DMS114 treated with DMSO at 0.1 percent for 48 hours (cell line): ENCODE data around the gene PRICKLE4.

Experiments
- DNase-seq: peaks from one replicate; lab custom pipeline; 2025; ENCODE audit not compliant: unreplicated experiment; lab: John Stamatoyannopoulos, UW

PRICKLE4 gene

DNA sequence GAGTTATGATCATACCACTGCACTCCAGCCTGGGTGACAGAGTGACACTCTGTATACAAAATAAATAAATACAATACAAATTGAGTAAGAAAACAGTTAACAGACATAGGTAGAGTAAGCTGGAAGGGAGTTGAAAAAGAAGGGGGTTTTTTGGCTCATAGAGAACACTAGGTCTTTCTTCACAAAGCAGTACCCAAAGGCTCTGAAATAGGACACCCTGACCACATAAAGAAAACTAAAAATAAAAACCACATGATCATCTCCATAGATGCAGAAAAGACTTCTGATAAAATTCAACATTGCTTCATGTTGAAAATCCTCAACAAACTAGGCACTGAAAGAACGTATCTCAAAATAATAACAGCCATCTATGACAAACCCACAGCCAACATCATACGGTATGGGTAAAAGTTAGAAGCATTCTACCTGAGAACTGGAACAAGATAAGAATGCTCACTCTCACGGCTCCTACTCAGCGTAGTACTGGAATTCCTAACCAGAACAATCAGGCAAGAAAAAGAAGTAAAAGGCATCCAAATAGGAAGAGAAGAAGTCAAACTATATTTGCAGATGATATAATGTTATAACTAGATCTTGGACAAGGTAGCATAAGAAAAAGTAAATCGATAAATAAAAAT, 55.6 kb downstream of the PRICKLE4 start:
- DNase-seq: no peak

DNA sequence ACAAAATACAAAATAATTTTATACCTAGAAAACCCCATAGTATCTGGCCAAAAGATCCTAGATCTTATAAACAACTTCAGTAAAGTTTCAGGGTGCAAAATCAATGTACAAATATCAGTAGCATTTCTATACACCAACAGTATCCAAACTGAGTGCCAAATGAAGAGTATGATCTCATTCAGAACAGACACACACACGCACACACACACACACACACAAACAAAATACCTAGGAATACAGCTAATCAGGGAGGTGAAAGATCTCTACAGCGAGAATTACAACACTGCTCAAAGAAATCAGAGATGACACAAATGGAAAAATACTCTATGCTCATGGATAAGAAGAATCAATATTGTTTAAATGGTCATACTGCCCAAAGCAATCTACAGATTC, 56.1 kb downstream of the PRICKLE4 start:
- no peak for DNase-seq
